K562 (cell line): ENCODE results near the gene ZRANB1. TPM values are rescaled to one million over a fixed set of nuclear protein-coding genes. Genes with fewer than 3 reads are reported as not detected.
A peak's percentile ranks its signal among the peaks of the same experiment; 100 is the strongest.

Source experiments
- ATF1 ChIP-seq, 2 experiments: fragments of 450-650 bp in 1 of 2; IDR thresholded peaks; 2 replicates each; pipeline ENCODE4 v1.6.1; 2016; ENCODE audit warnings: missing compliant biosample characterization in 1 of 2, missing genetic modification characterization in 1 of 2
- CBFA2T2 ChIP-seq: fragments of 450-650 bp; conservative IDR thresholded peaks from 2 replicates; pipeline ENCODE4 v1.6.1; 2017; ENCODE audit warnings: mild to moderate bottlenecking
- CBX2 ChIP-seq: fragments of 200-600 bp; sonication (generic); IDR thresholded peaks from one replicate; pipeline ENCODE4 v1.6.1; 2012; ENCODE audit warnings: mild to moderate bottlenecking, low read length, inconsistent platforms; ENCODE audit not compliant: insufficient read depth, poor library complexity, severe bottlenecking
- CHD2 ChIP-seq: IDR thresholded peaks from 2 replicates; pipeline ENCODE4 v1.6.1; 2011; ENCODE audit warnings: low read depth, low read length
- CREB1 ChIP-seq, 2 experiments: sonication (generic) in 1 of 2; formaldehyde crosslinking in 1 of 2; IDR thresholded peaks; 2 replicates each; pipeline versions ENCODE4 v1.6.1 to v1.8.0; 2012 to 2022; ENCODE audit warnings: inconsistent platforms in 1 of 2, mild to moderate bottlenecking in 1 of 2, missing genetic modification reagents in 1 of 2, moderate library complexity in 1 of 2
- E2F6 ChIP-seq, 2 experiments: IDR thresholded peaks; 2 replicates each; pipeline ENCODE4 v1.6.1; 2011; ENCODE audit warnings: borderline replicate concordance in 1 of 2, control low read depth in 1 of 2, low read depth in 1 of 2, low read length in 1 of 2, mild to moderate bottlenecking in 1 of 2, mixed read lengths in 1 of 2, moderate library complexity in 1 of 2; ENCODE audit not compliant: insufficient read depth in 1 of 2, insufficient read length in 1 of 2, poor library complexity in 1 of 2, severe bottlenecking in 1 of 2; ENCODE audit errors: extremely low read depth in 1 of 2
- FOSL1 ChIP-seq: fragments of 200-800 bp; sonication (Bioruptor generic); conservative IDR thresholded peaks from 2 replicates; pipeline ENCODE4 v1.6.1; 2016; ENCODE audit warnings: missing genetic modification characterization, missing compliant biosample characterization
- GABPB1 ChIP-seq: sonication (generic); formaldehyde crosslinking; IDR thresholded peaks from 2 replicates; pipeline ENCODE4 v1.8.0; 2022; ENCODE audit warnings: mild to moderate bottlenecking, missing genetic modification reagents
- GMEB1 ChIP-seq: fragments of 250-450 bp; sonication (Bioruptor Pico); IDR thresholded peaks from 2 replicates; pipeline ENCODE4 v1.4.0; 2020; ENCODE audit warnings: mild to moderate bottlenecking
- GTF2E2 ChIP-seq: fragments of 200-800 bp; sonication (Bioruptor generic); IDR thresholded peaks from 2 replicates; pipeline ENCODE4 v1.6.1; 2016; ENCODE audit warnings: missing genetic modification characterization, missing compliant biosample characterization
- MNT ChIP-seq, 2 experiments: fragments of 450-650 bp; conservative IDR thresholded peaks; 2 replicates each; pipeline ENCODE4 v1.6.1; 2017; ENCODE audit warnings: mild to moderate bottlenecking in 2 of 2, moderate library complexity in 2 of 2
- NFYB ChIP-seq: IDR thresholded peaks from 2 replicates; pipeline ENCODE4 v1.6.1; 2011; ENCODE audit warnings: mild to moderate bottlenecking, moderate library complexity; ENCODE audit not compliant: insufficient read length; ENCODE audit errors: extremely low read depth
- RAD21 ChIP-seq, 2 experiments: fragments of 250-450 bp in 1 of 2; fragments of 450-650 bp in 1 of 2; sonication (Bioruptor Pico) in 1 of 2; formaldehyde crosslinking in 1 of 2; IDR thresholded peaks in 1 of 2; conservative IDR thresholded peaks in 1 of 2; 2 replicates each; pipeline versions ENCODE4 v1.4.0 to v1.8.0; 2020 to 2022; ENCODE audit warnings: mild to moderate bottlenecking in 2 of 2, moderate library complexity in 1 of 2
- RBM39 ChIP-seq: fragments of 200-400 bp; formaldehyde crosslinking; optimal IDR thresholded peaks from 2 replicates; pipeline ENCODE3; 2018; ENCODE audit warnings: low read depth, low read length
- SOX6 ChIP-seq: fragments of 450-650 bp; IDR thresholded peaks from 2 replicates; pipeline ENCODE4 v1.6.1; 2014; ENCODE audit warnings: mild to moderate bottlenecking
- SP1 ChIP-seq: sonication (generic); formaldehyde crosslinking; IDR thresholded peaks from 2 replicates; pipeline ENCODE4 v1.8.1; 2022; ENCODE audit warnings: mild to moderate bottlenecking, missing genetic modification reagents
- SUPT5H ChIP-seq: fragments of 450-650 bp; IDR thresholded peaks from 2 replicates; pipeline ENCODE4 v1.6.1; 2016
- ZBTB1 ChIP-seq: sonication (generic); formaldehyde crosslinking; IDR thresholded peaks from 2 replicates; pipeline ENCODE4 v1.8.1; 2023; ENCODE audit warnings: missing genetic modification reagents, low read depth, mild to moderate bottlenecking, borderline replicate concordance
- polyA plus RNA-seq, 8 experiments: library from polyadenylated mRNA; depleted of rRNA in 4 of 8; stranded (reverse) in 5 of 8; unstranded in 3 of 8; fragments of >200 nt; fragmentation: Nextera tagmentation in 2 of 8; fragmentation: Illumina TruSeq in 1 of 8; extraction: Ambion mirVana in 2 of 8; extraction: Trizol in 1 of 8; gene quantifications; 2 replicates each; pipeline versions ENCODE4 v1.2.1 to v1.2.3, GENCODE V29; 2011 to 2014; ENCODE audit warnings: inconsistent platforms in 1 of 8, missing spikeins in 1 of 8
- total RNA-seq, 7 experiments: library from RNA; depleted of rRNA in 6 of 7; stranded (reverse); fragments of >200 nt in 6 of 7; fragmentation: Illumina TruSeq in 2 of 7; extraction: Trizol in 2 of 7; gene quantifications; 2 replicates each; pipeline versions ENCODE4 v1.2.1 to v1.2.3, GENCODE V29; 2011 to 2021; ENCODE audit warnings: low replicate concordance in 1 of 7

ZRANB1 gene
- total and polyA plus RNA-seq, 9 of the 15 experiments (the other 6 are each of a cell fraction or from before 2014, with no cell fraction given) = 0.07 to 1.1 (median 0.64) TPM

GRCh38 chr10:124916585-124917427, 25.1 kb upstream of the ZRANB1 start (continued):
- peak in 1 of 2 experiments; percentile 67; a peak in 3 of 4 replicates for TF ChIP-seq MNT (conservative IDR thresholded peaks at IDR 0.05)
- peak; percentile 64 for TF ChIP-seq NFYB
- peak; percentile 18; the same call in 1 of the 2 replicates for TF ChIP-seq GTF2E2 (tag)
- TF ChIP-seq SUPT5H = peak; percentile 86
- TF ChIP-seq CBFA2T2 = no peak
- TF ChIP-seq ZBTB1 (CRISPR knock-in tag) = peak; percentile 92
- TF ChIP-seq GMEB1 (CRISPR knock-in tag) = peak; percentile 44; the same call in 1 of the 2 replicates
- peak in 1 of 2 experiments; percentile 39 for TF ChIP-seq E2F6 (IDR thresholded peaks at IDR 0.05; ENCODE audit: borderline replicate concordance in 1 of 2, extremely low read depth in 1 of 2, insufficient read depth in 1 of 2, insufficient read length in 1 of 2, low read depth in 1 of 2, low read length in 1 of 2, poor library complexity in 1 of 2, severe bottlenecking in 1 of 2)
- TF ChIP-seq SP1 (CRISPR knock-in tag) = peak; percentile 72; the same call in 1 of the 2 replicates
- no peak for TF ChIP-seq RAD21 (CRISPR knock-in tag; conservative IDR thresholded peaks at IDR 0.05 in 1 of 2, IDR thresholded peaks at IDR 0.05 in 1 of 2)
- TF ChIP-seq CHD2 = 0 out of 2 replicates have a peak, but pooled peaks have one; percentile 26
- no peak for TF ChIP-seq CBX2
- no peak for TF ChIP-seq RBM39
- peak; percentile 41 for TF ChIP-seq FOSL1 (tag)
- TF ChIP-seq SOX6 = peak; percentile 23; the same call in 1 of the 2 replicates
- peak; percentile 70 for TF ChIP-seq ATF1 (CRISPR knock-in tag; IDR thresholded peaks at IDR 0.05)
- peak; percentile 96 for TF ChIP-seq ATF1 (tag; IDR thresholded peaks at IDR 0.05)
- peak; percentile 56 for TF ChIP-seq GABPB1 (CRISPR knock-in tag)
- peak; percentile 95 for TF ChIP-seq CREB1 (IDR thresholded peaks at IDR 0.05)
- peak; percentile 91 for TF ChIP-seq CREB1 (CRISPR knock-in tag; IDR thresholded peaks at IDR 0.05)
